Measurements from ENCODE around the gene CITED4.

The CITED4 gene

GRCh38 chr1:40876891-40877290, 14.7 kb upstream of the CITED4 start:
- no peak for TF ChIP-seq FOXP2 (optimal IDR thresholded peaks at IDR 0.05; ENCODE audit: borderline replicate concordance, extremely low read depth, extremely low read length, insufficient read depth)
- no peak for TF ChIP-seq SIN3A (IDR thresholded peaks at IDR 0.05; ENCODE audit: borderline replicate concordance, insufficient read depth, low read length)
- no peak for TF ChIP-seq REST (IDR thresholded peaks at IDR 0.05; ENCODE audit: insufficient read depth in 1 of 2, low read depth in 2 of 2, low read length in 2 of 2)
- no peak for TF ChIP-seq POLR2AphosphoS5 (IDR thresholded peaks at IDR 0.05; ENCODE audit: low read depth, low read length)
- no peak for TF ChIP-seq TAF1 (IDR thresholded peaks at IDR 0.05; ENCODE audit: borderline replicate concordance, insufficient read depth, low read length)

- no peak for TF ChIP-seq TAF1 (IDR thresholded peaks at IDR 0.05; ENCODE audit: borderline replicate concordance, insufficient read depth, low read length)
- no peak for TF ChIP-seq SIN3A (IDR thresholded peaks at IDR 0.05; ENCODE audit: borderline replicate concordance, insufficient read depth, low read length)
- TF ChIP-seq POLR2AphosphoS5 (IDR thresholded peaks at IDR 0.05; ENCODE audit: low read depth, low read length) = no peak
These were observed 14.2 kb upstream of the CITED4 start for GRCh38 chr1:40876436-40876761.

- TF ChIP-seq SIN3A (IDR thresholded peaks at IDR 0.05; ENCODE audit: borderline replicate concordance, insufficient read depth, low read length) (no peak), REST (IDR thresholded peaks at IDR 0.05; ENCODE audit: insufficient read depth in 1 of 2, low read depth in 2 of 2, low read length in 2 of 2) (no peak), FOXP2 (optimal IDR thresholded peaks at IDR 0.05; ENCODE audit: borderline replicate concordance, extremely low read depth, extremely low read length, insufficient read depth) (no peak)
These were observed 11.8 kb upstream of the CITED4 start for GRCh38 chr1:40873863-40874472.

GRCh38 chr1:40872276-40872675, 10.1 kb upstream of the CITED4 start:
- TF ChIP-seq REST (IDR thresholded peaks at IDR 0.05; ENCODE audit: insufficient read depth in 1 of 2, low read depth in 2 of 2, low read length in 2 of 2) (no peak), SIN3A (IDR thresholded peaks at IDR 0.05; ENCODE audit: borderline replicate concordance, insufficient read depth, low read length) (no peak), FOXP2 (optimal IDR thresholded peaks at IDR 0.05; ENCODE audit: borderline replicate concordance, extremely low read depth, extremely low read length, insufficient read depth) (no peak), TAF1 (IDR thresholded peaks at IDR 0.05; ENCODE audit: borderline replicate concordance, insufficient read depth, low read length) (no peak), POLR2AphosphoS5 (IDR thresholded peaks at IDR 0.05; ENCODE audit: low read depth, low read length) (no peak)

- no peak for TF ChIP-seq FOXP2 (optimal IDR thresholded peaks at IDR 0.05; ENCODE audit: borderline replicate concordance, extremely low read depth, extremely low read length, insufficient read depth)
- TF ChIP-seq REST (IDR thresholded peaks at IDR 0.05; ENCODE audit: insufficient read depth in 1 of 2, low read depth in 2 of 2, low read length in 2 of 2) = no peak
- no peak for TF ChIP-seq SIN3A (IDR thresholded peaks at IDR 0.05; ENCODE audit: borderline replicate concordance, insufficient read depth, low read length)
- TF ChIP-seq TAF1 (IDR thresholded peaks at IDR 0.05; ENCODE audit: borderline replicate concordance, insufficient read depth, low read length) = no peak
- no peak for TF ChIP-seq POLR2AphosphoS5 (IDR thresholded peaks at IDR 0.05; ENCODE audit: low read depth, low read length)
These were observed 8.1 kb upstream of the CITED4 start for GRCh38 chr1:40870135-40870728.
